ENCODE measurements around the gene PTPRG. TPM values are rescaled to one million over a fixed set of nuclear protein-coding genes. Genes with fewer than 3 reads are reported as not detected.

PTPRG gene
- total and polyA plus RNA-seq, 12 donors, result 6.3 to 119 (median 72.2) TPM

GRCh38 chr3:62154457-62155148, 593.2 kb downstream of the PTPRG start:
- Histone ChIP-seq H3K27me3 (no peaks in the 10 kb centered on the region), H3K4me3 (no peak overlapping the region), H3K36me3 (replicated peaks in 1 of 2) (no peaks in the 10 kb centered on the region), H3K27ac (no peak overlapping the region), H3K4me1 (replicated peaks in 1 of 2) (peaks cover 18 to 39% of the 10 kb centered on the region in 2 donors), H3K9me3 (replicated peaks in 1 of 3) (no peaks in the 10 kb centered on the region)
- DNase-seq, result no peak
- WGBS, 4 donors, result 87 to 91% (median 90%) methylated on average over 11 to 13 of the region's 13 CpGs
- intact Hi-C loops (cut with DNase I), result no loop called here
- TF ChIP-seq, protein P1, sequence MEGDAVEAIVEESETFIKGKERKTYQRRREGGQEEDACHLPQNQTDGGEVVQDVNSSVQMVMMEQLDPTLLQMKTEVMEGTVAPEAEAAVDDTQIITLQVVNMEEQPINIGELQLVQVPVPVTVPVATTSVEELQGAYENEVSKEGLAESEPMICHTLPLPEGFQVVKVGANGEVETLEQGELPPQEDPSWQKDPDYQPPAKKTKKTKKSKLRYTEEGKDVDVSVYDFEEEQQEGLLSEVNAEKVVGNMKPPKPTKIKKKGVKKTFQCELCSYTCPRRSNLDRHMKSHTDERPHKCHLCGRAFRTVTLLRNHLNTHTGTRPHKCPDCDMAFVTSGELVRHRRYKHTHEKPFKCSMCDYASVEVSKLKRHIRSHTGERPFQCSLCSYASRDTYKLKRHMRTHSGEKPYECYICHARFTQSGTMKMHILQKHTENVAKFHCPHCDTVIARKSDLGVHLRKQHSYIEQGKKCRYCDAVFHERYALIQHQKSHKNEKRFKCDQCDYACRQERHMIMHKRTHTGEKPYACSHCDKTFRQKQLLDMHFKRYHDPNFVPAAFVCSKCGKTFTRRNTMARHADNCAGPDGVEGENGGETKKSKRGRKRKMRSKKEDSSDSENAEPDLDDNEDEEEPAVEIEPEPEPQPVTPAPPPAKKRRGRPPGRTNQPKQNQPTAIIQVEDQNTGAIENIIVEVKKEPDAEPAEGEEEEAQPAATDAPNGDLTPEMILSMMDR (IDR thresholded peaks at IDR 0.05), result no peak
- TF ChIP-seq POLR2A (IDR thresholded peaks at IDR 0.05), result no peak

DNA sequence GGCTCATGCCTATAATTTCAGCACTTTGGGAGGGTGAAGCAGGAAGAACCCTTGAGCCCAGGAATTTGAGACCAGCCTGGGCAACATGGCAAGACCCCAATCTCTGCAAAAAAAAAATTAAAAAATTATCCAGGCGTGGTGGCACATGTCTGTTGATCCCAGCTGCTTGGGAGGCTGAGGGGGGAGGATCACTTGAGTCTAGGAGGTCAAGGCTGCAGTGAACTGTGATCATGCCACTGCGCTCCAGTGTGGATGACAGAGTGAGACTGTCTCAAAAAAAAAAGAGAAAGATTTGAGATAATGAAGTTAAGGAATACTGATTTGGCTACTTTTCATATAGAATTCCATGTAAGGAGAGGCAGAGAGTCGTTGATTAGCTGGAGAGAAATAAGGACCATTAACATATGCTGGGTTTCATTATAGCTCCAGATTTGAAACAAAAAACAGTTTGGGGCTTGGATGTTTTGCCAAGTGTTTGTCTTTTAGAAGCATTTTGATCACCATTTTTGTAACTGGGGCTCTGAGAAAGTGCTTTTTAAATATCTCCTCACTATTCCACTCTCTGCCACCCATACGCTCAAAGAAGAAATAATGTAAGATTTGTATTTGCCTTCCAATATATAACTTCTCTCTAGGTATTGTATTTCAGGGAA, 597.8 kb downstream of the PTPRG start:
- peak in 6 of 7 donors; percentile 38 to 72 (median 44) for DNase-seq
- no peak for TF ChIP-seq POLR2A (IDR thresholded peaks at IDR 0.05)
- TF ChIP-seq, protein P1 (IDR thresholded peaks at IDR 0.05), result no peak
- Histone ChIP-seq H3K36me3 (replicated peaks in 1 of 2) (no peaks in the 10 kb centered on the region), H3K4me1 (replicated peaks in 1 of 2) (peaks cover 46 to 53% of the 10 kb centered on the region in 2 donors), H3K4me3 (no peak overlapping the region), H3K9me3 (replicated peaks in 1 of 3) (no peaks in the 10 kb centered on the region), H3K27me3 (no peaks in the 10 kb centered on the region), H3K27ac (peak overlapping the region; percentile 67 to 91 (median 83))
- WGBS, 4 donors, result 31 to 47% (median 39%) methylated on average over 4 of the region's 4 CpGs
- intact Hi-C loops (cut with DNase I), result no loop called here

DNA sequence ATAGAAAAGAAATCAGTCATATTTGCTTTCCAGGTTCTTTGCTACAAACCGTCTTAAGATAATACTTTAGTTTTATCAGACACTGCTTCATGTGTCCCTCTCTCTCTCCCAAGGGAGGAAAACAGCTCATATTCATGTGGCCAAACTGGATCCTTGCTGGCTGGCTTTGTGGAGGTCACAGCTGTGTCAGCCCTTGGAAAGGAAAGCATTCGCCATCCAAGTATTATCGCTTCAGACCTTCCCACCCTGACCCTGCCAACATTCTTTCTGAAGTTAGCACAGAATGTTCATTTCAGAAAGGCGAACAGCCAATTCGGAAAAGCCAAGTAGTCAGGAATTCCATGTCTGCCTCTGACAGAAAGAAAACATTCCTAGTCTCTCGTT, 598.3 kb downstream of the PTPRG start:
- no peak overlapping the region for H3K4me3 ChIP-seq
- peak; percentile 70 to 95 (median 91) for DNase-seq
- intact Hi-C loops (cut with DNase I), result no loop called here
- TF ChIP-seq, protein P1 (IDR thresholded peaks at IDR 0.05), result no peak
- peak in 1 of 2 donors; percentile 66 for TF ChIP-seq POLR2A (IDR thresholded peaks at IDR 0.05)
- H3K27ac ChIP-seq, result peak overlapping the region; percentile 80 to 91 (median 83)
- H3K9me3 ChIP-seq (replicated peaks in 1 of 3), result no peaks in the 10 kb centered on the region
- H3K4me1 ChIP-seq (replicated peaks in 1 of 2), result peaks cover 46 to 53% of the 10 kb centered on the region in 2 donors
- H3K36me3 ChIP-seq (replicated peaks in 1 of 2), result no peaks in the 10 kb centered on the region
- 16 to 24% (median 19%) methylated on average over 6 of the region's 6 CpGs for WGBS, 4 donors
- H3K27me3 ChIP-seq, result no peaks in the 10 kb centered on the region

- Histone ChIP-seq H3K4me1 (replicated peaks in 1 of 2) (peaks cover 46 to 53% of the 10 kb centered on the region in 2 donors), H3K9me3 (replicated peaks in 1 of 3) (no peaks in the 10 kb centered on the region), H3K27ac (peak overlapping the region; percentile 68 to 91 (median 80)), H3K27me3 (no peaks in the 10 kb centered on the region), H3K4me3 (no peak overlapping the region), H3K36me3 (replicated peaks in 1 of 2) (no peaks in the 10 kb centered on the region)
- peak; percentile 51 to 83 (median 76) for DNase-seq
- intact Hi-C loops (cut with DNase I), result no loop called here
- 21 to 26% (median 24%) methylated on average over 4 of the region's 4 CpGs for WGBS, 4 donors
- TF ChIP-seq POLR2A (IDR thresholded peaks at IDR 0.05), result peak in 1 of 2 donors; percentile 6
- TF ChIP-seq, protein P1 (IDR thresholded peaks at IDR 0.05), result no peak
Observed at GRCh38 chr3:62161371-62161770, 600.0 kb downstream of the PTPRG start.

Data from adrenal gland (tissue), 12 donors.